Astrocyte of the spinal cord (primary cell): Measurements from ENCODE around the gene MYLK4.

Experiments used
- DNase-seq: peaks from one replicate; pipeline ENCODE4 v3.0.0; 2011; ENCODE audit warnings: low read depth, low spot score
- H3K4me3 ChIP-seq: 2 replicates; pipeline ENCODE4 v1.5.1; 2011; ENCODE audit warnings: low read depth, mild to moderate bottlenecking, low read length, moderate library complexity
- CTCF ChIP-seq: IDR thresholded peaks from 2 replicates; pipeline ENCODE4 v1.5.1; 2012; ENCODE audit warnings: low read depth, mild to moderate bottlenecking, low read length, inconsistent platforms
- in situ Hi-C: cut with HindIII; loops from 2 replicates; pipeline ENCODE4 v1.10.0; 2017; ENCODE audit warnings: low sequenced_read_pairs

The MYLK4 gene

DNA sequence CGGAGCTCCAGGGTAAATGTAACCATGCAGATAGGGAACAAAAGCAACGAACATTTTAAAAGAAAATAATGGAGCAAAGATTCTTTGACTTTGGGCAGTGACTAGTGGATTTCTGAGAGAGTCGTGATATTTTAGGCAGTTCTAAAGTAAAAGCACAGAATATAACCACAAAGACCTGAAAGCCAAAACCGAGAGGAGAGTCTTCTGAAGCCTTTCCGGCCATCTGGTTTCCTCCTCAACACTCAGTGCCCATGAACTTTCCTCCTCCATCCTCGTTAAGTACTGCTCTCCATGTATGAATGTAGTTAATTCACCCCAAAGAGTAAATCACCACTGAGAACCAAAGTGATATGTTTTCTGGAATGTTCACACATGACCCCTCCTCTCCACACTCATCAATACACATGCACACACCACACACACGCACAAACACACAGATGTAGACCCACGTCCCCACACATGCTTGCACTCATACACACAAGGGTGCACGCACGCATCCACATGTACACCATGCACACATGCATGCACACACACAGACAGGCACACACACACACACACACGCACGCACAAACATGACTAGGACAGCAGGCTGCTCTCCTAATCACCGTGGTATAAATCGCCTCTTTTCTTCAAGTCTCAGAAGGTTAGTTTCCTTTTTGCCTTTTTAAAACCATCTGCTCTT, 109.5 kb downstream of the MYLK4 start:
- no peak for DNase-seq
- H3K4me3 ChIP-seq = no peak overlapping the region
- in situ Hi-C loops = no loop called here
- TF ChIP-seq CTCF = no peak

DNA sequence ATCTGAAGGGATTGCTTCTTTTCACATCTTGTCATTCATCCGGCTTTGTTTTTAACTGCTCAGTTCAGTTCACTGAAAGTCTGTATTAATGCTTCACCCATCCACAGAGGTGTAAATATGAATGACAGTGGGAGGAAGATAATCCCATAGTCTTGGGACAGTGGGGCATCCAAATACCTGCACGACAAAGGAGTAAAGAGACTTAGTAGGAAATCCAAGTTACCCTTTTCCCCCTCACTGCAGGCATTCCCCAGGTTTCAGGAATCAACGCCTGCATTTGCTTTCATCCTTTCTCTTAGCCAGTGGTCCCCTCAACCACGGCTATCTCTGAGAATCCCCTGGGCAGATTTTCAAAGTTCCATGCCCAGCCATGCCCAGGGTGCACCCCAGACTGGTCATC, 110.2 kb downstream of the MYLK4 start:
- no peak for DNase-seq
- in situ Hi-C loops = no loop called here
- H3K4me3 ChIP-seq = no peak overlapping the region
- no peak for TF ChIP-seq CTCF

DNA sequence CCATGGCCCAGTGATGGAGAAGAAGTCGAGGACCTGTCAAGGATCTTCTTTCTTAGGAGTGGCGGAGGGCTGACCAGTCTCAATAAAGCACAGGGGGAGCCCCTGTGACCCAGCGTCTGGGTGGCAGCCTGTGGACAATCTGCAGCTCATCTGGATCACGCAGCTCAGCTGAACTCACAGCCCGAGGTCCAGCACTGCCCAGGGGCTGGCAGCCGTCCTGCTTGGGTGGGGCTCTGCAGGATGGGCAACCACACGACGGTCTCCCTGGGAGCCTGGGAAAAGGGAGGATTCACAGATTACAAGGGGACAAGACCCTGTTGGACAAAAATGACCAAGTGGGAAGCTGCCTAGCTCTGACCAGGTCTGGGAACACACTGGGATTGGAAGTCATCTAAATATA, 110.8 kb downstream of the MYLK4 start:
- in situ Hi-C loops = no loop called here
- TF ChIP-seq CTCF = no peak
- no peak for DNase-seq
- no peak overlapping the region for H3K4me3 ChIP-seq

- DNase-seq = no peak
- in situ Hi-C loops = no loop called here
- TF ChIP-seq CTCF = no peak
- H3K4me3 ChIP-seq = no peak overlapping the region
Observed at GRCh38 chr6:2639167-2639566, 111.6 kb downstream of the MYLK4 start.

GRCh38 chr6:2636672-2637071, 114.0 kb downstream of the MYLK4 start:
- no peak for TF ChIP-seq CTCF
- in situ Hi-C loops = no loop called here
- no peak for DNase-seq
- no peak overlapping the region for H3K4me3 ChIP-seq

DNA sequence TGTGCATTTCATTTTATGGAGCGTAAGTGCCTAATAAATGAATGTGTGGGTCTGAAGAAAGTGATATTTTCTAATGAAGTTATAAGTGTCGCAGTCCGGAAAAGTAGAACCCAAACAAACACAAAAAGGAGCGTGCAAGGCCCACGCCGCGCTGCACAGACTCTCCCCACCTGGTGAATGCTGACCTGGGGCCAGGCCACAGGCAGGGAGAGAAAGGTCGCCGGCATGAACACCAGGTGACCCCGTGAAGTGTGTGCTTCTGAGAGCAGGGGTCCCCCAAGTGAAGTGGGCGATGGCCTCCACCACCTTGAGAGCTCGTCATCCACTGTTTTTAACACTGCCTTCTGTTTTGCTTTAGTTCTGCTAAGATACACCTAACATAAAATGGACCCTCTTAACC, 114.8 kb downstream of the MYLK4 start:
- no peak for DNase-seq
- H3K4me3 ChIP-seq = no peak overlapping the region
- no peak for TF ChIP-seq CTCF
- in situ Hi-C loops = no loop called here
